K562 (cell line): ENCODE data around the gene APC. TPM values are rescaled to one million over a fixed set of nuclear protein-coding genes. Genes with fewer than 3 reads are reported as not detected.

Experiments used
- CHD2 ChIP-seq: IDR thresholded peaks from 2 replicates; pipeline ENCODE4 v1.6.1; 2011; ENCODE audit warnings: low read depth, low read length
- KHSRP ChIP-seq: fragments of 450-650 bp; IDR thresholded peaks from 2 replicates; pipeline ENCODE4 v1.6.1; 2017
- L3MBTL2 ChIP-seq: fragments of 450-650 bp; IDR thresholded peaks from 2 replicates; pipeline ENCODE4 v1.6.1; 2016; ENCODE audit warnings: mild to moderate bottlenecking, moderate library complexity
- MAFK ChIP-seq: IDR thresholded peaks from 2 replicates; pipeline ENCODE4 v1.6.1; 2011; ENCODE audit warnings: low read length, improper control_type of control experiment
- MCM2 ChIP-seq: fragments of 450-650 bp; IDR thresholded peaks from 2 replicates; pipeline ENCODE4 v1.6.1; 2017; ENCODE audit warnings: low read depth, mild to moderate bottlenecking
- POLR2AphosphoS2 ChIP-seq: IDR thresholded peaks from 2 replicates; pipeline ENCODE4 v1.6.1; 2012; ENCODE audit warnings: low read length, improper control_type of control experiment
- PTTG1 ChIP-seq: fragments of 450-650 bp; IDR thresholded peaks from 2 replicates; pipeline ENCODE4 v1.6.1; 2016; ENCODE audit warnings: low read depth, mild to moderate bottlenecking, missing genetic modification characterization, missing compliant biosample characterization
- RBFOX2 ChIP-seq: fragments of 200-400 bp; formaldehyde crosslinking; IDR thresholded peaks from 2 replicates; pipeline ENCODE4 v1.6.1; 2017; ENCODE audit warnings: low read depth, mild to moderate bottlenecking, low read length, moderate library complexity
- RBM15 ChIP-seq: fragments of 200-400 bp; formaldehyde crosslinking; IDR thresholded peaks from 2 replicates; pipeline ENCODE4 v1.6.1; 2018; ENCODE audit warnings: mild to moderate bottlenecking, low read length, moderate library complexity; ENCODE audit not compliant: insufficient read depth
- TEAD4 ChIP-seq, 2 experiments: sonication (generic) in 1 of 2; formaldehyde crosslinking in 1 of 2; IDR thresholded peaks; 2 replicates each; pipeline versions ENCODE4 v1.6.1 to v1.8.0; 2012 to 2022; ENCODE audit warnings: borderline replicate concordance in 1 of 2, inconsistent platforms in 1 of 2, low read length in 1 of 2, mild to moderate bottlenecking in 1 of 2, missing genetic modification reagents in 1 of 2
- THRAP3 ChIP-seq: fragments of 450-650 bp; IDR thresholded peaks from 2 replicates; pipeline ENCODE4 v1.6.1; 2016; ENCODE audit warnings: mild to moderate bottlenecking, inconsistent platforms, borderline replicate concordance
- YY1 ChIP-seq, 3 experiments: IDR thresholded peaks; 2 replicates each; pipeline ENCODE4 v1.6.1; 2011; ENCODE audit warnings: low read length in 2 of 3, mild to moderate bottlenecking in 2 of 3, moderate library complexity in 2 of 3, borderline replicate concordance in 1 of 3, control low read depth in 1 of 3, low read depth in 1 of 3; ENCODE audit not compliant: insufficient read depth in 3 of 3, insufficient replicate concordance in 2 of 3, control insufficient read depth in 1 of 3, insufficient read length in 1 of 3; ENCODE audit errors: extremely low read depth in 1 of 3
- ZNF140 ChIP-seq: fragments of 250-450 bp; sonication (Bioruptor Pico); IDR thresholded peaks from 2 replicates; pipeline ENCODE4 v1.8.0; 2021; ENCODE audit warnings: moderate library complexity, mild to moderate bottlenecking, inconsistent platforms
- ZNF197 ChIP-seq: fragments of 200-800 bp; sonication (Bioruptor generic); IDR thresholded peaks from 2 replicates; pipeline ENCODE4 v1.6.1; 2016; ENCODE audit warnings: low read depth, missing genetic modification characterization, missing compliant biosample characterization
- ZNF583 ChIP-seq: fragments of 250-450 bp; sonication (Bioruptor Pico); IDR thresholded peaks from 2 replicates; pipeline ENCODE4 v1.4.0; 2020
- polyA plus RNA-seq, 8 experiments: library from polyadenylated mRNA; depleted of rRNA in 4 of 8; stranded (reverse) in 5 of 8; unstranded in 3 of 8; fragments of >200 nt; fragmentation: Nextera tagmentation in 2 of 8; fragmentation: Illumina TruSeq in 1 of 8; extraction: Ambion mirVana in 2 of 8; extraction: Trizol in 1 of 8; gene quantifications; 2 replicates each; pipeline versions ENCODE4 v1.2.1 to v1.2.3, GENCODE V29; 2011 to 2014; ENCODE audit warnings: inconsistent platforms in 1 of 8, missing spikeins in 1 of 8
- total RNA-seq, 7 experiments: library from RNA; depleted of rRNA in 6 of 7; stranded (reverse); fragments of >200 nt in 6 of 7; fragmentation: Illumina TruSeq in 2 of 7; extraction: Trizol in 2 of 7; gene quantifications; 2 replicates each; pipeline versions ENCODE4 v1.2.1 to v1.2.3, GENCODE V29; 2011 to 2021; ENCODE audit warnings: low replicate concordance in 1 of 7
- TF ChIP-seq, protein P1 (sequence below), 2 experiments: fragments of 450-650 bp in 1 of 2; sonication (generic) in 1 of 2; formaldehyde crosslinking in 1 of 2; IDR thresholded peaks in 1 of 2; conservative IDR thresholded peaks in 1 of 2; 2 replicates each; pipeline versions ENCODE4 v1.6.1 to v1.8.1; 2016 to 2023; ENCODE audit warnings: mild to moderate bottlenecking in 2 of 2, moderate library complexity in 2 of 2, inconsistent platforms in 1 of 2, missing genetic modification reagents in 1 of 2
- TF ChIP-seq, protein P2 (sequence below): sonication (generic); formaldehyde crosslinking; IDR thresholded peaks from 2 replicates; pipeline ENCODE4 v1.9.0; 2022; ENCODE audit warnings: mild to moderate bottlenecking, missing genetic modification reagents
- TF ChIP-seq, protein P3 (sequence below), 2 experiments: fragments of 200-800 bp in 1 of 2; sonication (Bioruptor generic) in 1 of 2; sonication (generic) in 1 of 2; formaldehyde crosslinking in 1 of 2; IDR thresholded peaks in 1 of 2; conservative IDR thresholded peaks in 1 of 2; 2 replicates each; pipeline versions ENCODE4 v1.5.0 to v1.6.1; 2016 to 2020; ENCODE audit warnings: missing compliant biosample characterization in 1 of 2, missing genetic modification characterization in 1 of 2, missing genetic modification reagents in 1 of 2
- TF ChIP-seq, protein P4 (sequence below): sonication (generic); formaldehyde crosslinking; IDR thresholded peaks from 2 replicates; pipeline ENCODE4 v1.8.0; 2022; ENCODE audit warnings: mild to moderate bottlenecking, missing genetic modification reagents, borderline replicate concordance

The APC gene
- total and polyA plus RNA-seq, 9 of the 15 experiments (the other 6 are each of a cell fraction or from before 2014, with no cell fraction given) = 5.7 to 29.5 (median 15.4) TPM

DNA sequence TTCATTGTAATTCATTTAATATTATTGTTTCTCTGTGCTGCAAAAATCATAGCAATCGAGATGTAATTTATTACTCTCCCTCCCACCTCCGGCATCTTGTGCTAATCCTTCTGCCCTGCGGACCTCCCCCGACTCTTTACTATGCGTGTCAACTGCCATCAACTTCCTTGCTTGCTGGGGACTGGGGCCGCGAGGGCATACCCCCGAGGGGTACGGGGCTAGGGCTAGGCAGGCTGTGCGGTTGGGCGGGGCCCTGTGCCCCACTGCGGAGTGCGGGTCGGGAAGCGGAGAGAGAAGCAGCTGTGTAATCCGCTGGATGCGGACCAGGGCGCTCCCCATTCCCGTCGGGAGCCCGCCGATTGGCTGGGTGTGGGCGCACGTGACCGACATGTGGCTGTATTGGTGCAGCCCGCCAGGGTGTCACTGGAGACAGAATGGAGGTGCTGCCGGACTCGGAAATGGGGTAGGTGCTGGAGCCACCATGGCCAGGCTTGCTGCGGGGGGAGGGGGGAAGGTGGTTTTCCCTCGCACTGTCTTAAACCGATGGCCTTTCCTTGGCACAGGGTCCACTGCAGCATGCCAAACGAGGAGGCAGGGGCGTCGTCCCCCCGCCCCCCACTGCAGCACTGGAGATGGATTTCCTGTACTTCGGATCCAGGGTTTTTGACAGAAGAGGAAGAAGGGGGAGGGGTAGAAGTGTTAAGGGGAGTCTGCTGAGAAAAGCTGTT, at the start of gene APC (continued):
- TF ChIP-seq, protein P1, sequence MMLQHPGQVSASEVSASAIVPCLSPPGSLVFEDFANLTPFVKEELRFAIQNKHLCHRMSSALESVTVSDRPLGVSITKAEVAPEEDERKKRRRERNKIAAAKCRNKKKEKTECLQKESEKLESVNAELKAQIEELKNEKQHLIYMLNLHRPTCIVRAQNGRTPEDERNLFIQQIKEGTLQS (IDR thresholded peaks at IDR 0.05) = no peak; the same call in 1 of the 2 replicates
- TF ChIP-seq, protein P1 (CRISPR knock-in tag; conservative IDR thresholded peaks at IDR 0.05) = no peak
- no peak for TF ChIP-seq POLR2AphosphoS2
- TF ChIP-seq L3MBTL2 = peak; percentile 96
- no peak for TF ChIP-seq KHSRP
- TF ChIP-seq, protein P2, sequence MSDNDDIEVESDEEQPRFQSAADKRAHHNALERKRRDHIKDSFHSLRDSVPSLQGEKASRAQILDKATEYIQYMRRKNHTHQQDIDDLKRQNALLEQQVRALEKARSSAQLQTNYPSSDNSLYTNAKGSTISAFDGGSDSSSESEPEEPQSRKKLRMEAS (CRISPR knock-in tag) = peak; percentile 99
- TF ChIP-seq THRAP3 = no peak
- TF ChIP-seq, protein P3, sequence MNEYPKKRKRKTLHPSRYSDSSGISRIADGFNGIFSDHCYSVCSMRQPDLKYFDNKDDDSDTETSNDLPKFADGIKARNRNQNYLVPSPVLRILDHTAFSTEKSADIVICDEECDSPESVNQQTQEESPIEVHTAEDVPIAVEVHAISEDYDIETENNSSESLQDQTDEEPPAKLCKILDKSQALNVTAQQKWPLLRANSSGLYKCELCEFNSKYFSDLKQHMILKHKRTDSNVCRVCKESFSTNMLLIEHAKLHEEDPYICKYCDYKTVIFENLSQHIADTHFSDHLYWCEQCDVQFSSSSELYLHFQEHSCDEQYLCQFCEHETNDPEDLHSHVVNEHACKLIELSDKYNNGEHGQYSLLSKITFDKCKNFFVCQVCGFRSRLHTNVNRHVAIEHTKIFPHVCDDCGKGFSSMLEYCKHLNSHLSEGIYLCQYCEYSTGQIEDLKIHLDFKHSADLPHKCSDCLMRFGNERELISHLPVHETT (CRISPR knock-in tag; conservative IDR thresholded peaks at IDR 0.05 in 1 of 2, IDR thresholded peaks at IDR 0.05 in 1 of 2) = no peak
- no peak for TF ChIP-seq RBM15
- TF ChIP-seq MAFK = no peak
- TF ChIP-seq, protein P4, sequence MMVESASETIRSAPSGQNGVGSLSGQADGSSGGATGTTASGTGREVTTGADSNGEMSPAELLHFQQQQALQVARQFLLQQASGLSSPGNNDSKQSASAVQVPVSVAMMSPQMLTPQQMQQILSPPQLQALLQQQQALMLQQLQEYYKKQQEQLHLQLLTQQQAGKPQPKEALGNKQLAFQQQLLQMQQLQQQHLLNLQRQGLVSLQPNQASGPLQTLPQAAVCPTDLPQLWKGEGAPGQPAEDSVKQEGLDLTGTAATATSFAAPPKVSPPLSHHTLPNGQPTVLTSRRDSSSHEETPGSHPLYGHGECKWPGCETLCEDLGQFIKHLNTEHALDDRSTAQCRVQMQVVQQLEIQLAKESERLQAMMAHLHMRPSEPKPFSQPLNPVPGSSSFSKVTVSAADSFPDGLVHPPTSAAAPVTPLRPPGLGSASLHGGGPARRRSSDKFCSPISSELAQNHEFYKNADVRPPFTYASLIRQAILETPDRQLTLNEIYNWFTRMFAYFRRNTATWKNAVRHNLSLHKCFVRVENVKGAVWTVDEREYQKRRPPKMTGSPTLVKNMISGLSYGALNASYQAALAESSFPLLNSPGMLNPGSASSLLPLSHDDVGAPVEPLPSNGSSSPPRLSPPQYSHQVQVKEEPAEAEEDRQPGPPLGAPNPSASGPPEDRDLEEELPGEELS (CRISPR knock-in tag) = peak; percentile 92
- TF ChIP-seq YY1 (IDR thresholded peaks at IDR 0.05; ENCODE audit: borderline replicate concordance in 1 of 3, control insufficient read depth in 1 of 3, extremely low read depth in 1 of 3, insufficient read depth in 3 of 3, insufficient read length in 1 of 3, insufficient replicate concordance in 2 of 3, low read depth in 1 of 3, low read length in 2 of 3) = peak; percentile 34 to 85 (median 83)
- no peak for TF ChIP-seq ZNF583 (CRISPR knock-in tag)
- TF ChIP-seq RBFOX2 = peak; percentile 89
- no peak for TF ChIP-seq PTTG1 (tag)
- no peak for TF ChIP-seq CHD2
- TF ChIP-seq MCM2 = no peak
- no peak for TF ChIP-seq ZNF140
- TF ChIP-seq ZNF197 (CRISPR knock-in tag) = 0 out of 2 replicates have a peak, but pooled peaks have one; percentile 53
- TF ChIP-seq TEAD4 (IDR thresholded peaks at IDR 0.05; ENCODE audit: low read length) = no peak
- peak; percentile 90; the same call in 1 of the 2 replicates for TF ChIP-seq TEAD4 (CRISPR knock-in tag; IDR thresholded peaks at IDR 0.05; ENCODE audit: borderline replicate concordance)
